AG04449 (cell line): ENCODE data around the gene SIX5.
"Not testable (repeated sequence)": the region's sequence is repeated elsewhere in the genome, so short reads cannot be mapped to it uniquely, and the experiment has no call there.

Experiments
- CTCF ChIA-PET: fragments of 350-600 bp; formaldehyde crosslinking; extraction: SDS; loops from one replicate; lab custom pipeline; 2021; ENCODE audit warnings: antibody characterized with exemption; lab: Yijun Ruan, JAX
- POLR2A ChIA-PET: fragments of 400-600, 350-600 bp; formaldehyde crosslinking; extraction: SDS; loops from one replicate; lab custom pipeline; 2020; ENCODE audit warnings: antibody characterized with exemption, inconsistent platforms; lab: Yijun Ruan, JAX
- DNase-seq: peaks from one replicate; pipeline ENCODE4 v3.0.0-alpha.2; 2010; ENCODE audit warnings: low read depth, low spot score
- H3K4me3 ChIP-seq: 2 replicates; pipeline ENCODE4 v1.5.1; 2011; ENCODE audit warnings: low read depth, mild to moderate bottlenecking, control low read depth, low read length
- CTCF ChIP-seq: IDR thresholded peaks from one replicate; pipeline ENCODE4 v1.5.1; 2011; ENCODE audit warnings: mild to moderate bottlenecking, moderate library complexity, low read length, control low read depth, inconsistent platforms; ENCODE audit not compliant: insufficient read depth; ENCODE audit errors: missing control alignments

SIX5 gene

GRCh38 chr19:45752639-45753038, 16.4 kb downstream of the SIX5 start:
- no peak for DNase-seq
- CTCF ChIA-PET = interaction anchor here (1.3 to 2.1 kb wide), 2 partner anchors 17 to 71 kb away, joined by 4 to 8 read pairs; partner anchors contain the start of gene SIX5
- POLR2A ChIA-PET = interaction anchor here (0.6 to 3.2 kb wide), 2 partner anchors 17 to 140 kb away, joined by 3 to 8 read pairs; partner anchors contain the start of gene SIX5
- no peak for TF ChIP-seq CTCF
- H3K4me3 ChIP-seq = no peak overlapping the region

DNA sequence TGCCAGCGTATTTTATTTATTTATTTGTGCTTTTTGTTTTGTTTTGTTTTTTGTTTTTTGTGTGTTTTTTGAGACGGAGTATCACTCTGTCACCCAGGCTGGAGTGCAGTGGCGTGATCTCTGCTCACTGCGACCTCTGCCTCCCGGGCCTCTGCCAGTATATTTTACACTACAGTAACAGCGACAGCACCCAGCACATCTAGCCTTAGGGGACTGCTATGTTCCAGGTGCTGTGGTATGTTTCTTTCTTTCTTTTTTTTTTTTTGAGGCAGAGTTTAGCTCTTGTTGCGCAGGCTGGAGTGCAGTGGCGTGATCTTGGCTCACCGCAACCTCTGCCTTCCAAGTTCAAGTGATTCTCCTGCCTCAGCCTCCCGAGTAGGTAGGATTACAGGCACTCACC, 17.6 kb downstream of the SIX5 start:
- H3K4me3 ChIP-seq, DNase-seq, POLR2A ChIA-PET: not testable (repeated sequence)
- CTCF ChIA-PET = interaction anchor here (1.7 kb wide), 1 partner anchor 10 kb away, joined by 4 read pairs; no protein-coding TSS in a partner anchor

DNA sequence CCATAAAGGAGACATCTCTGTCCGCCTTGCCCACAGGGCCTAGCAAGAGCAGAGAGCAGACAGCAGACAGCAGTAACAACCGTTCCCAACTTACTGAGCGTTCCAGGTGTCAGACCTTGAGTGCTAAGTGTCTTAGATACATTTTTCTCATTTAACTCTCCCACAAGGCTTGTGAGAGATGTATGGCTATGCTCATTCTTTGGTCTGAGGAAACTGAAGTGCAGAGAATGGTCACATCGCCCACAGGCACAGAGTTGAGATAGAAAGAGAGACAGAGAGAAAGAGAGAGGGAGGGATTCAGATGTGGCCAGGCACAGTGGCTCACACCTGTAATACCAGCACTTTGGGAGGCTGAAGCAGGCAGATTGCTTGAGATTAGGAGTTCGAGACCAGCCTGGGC, 21.5 kb downstream of the SIX5 start:
- DNase-seq = no peak
- no peak overlapping the region for H3K4me3 ChIP-seq
- TF ChIP-seq CTCF = no peak
- ChIA-PET CTCF (no interaction called here), POLR2A (no interaction called here)

- CTCF ChIA-PET = interaction anchor here (0.7 kb wide), 1 partner anchor 12 kb away, joined by 3 read pairs; no protein-coding TSS in a partner anchor
- no peak for TF ChIP-seq CTCF
- no peak overlapping the region for H3K4me3 ChIP-seq
- no peak for DNase-seq
- POLR2A ChIA-PET = no interaction called here
These were observed 22.2 kb downstream of the SIX5 start for GRCh38 chr19:45746866-45747265.

DNA sequence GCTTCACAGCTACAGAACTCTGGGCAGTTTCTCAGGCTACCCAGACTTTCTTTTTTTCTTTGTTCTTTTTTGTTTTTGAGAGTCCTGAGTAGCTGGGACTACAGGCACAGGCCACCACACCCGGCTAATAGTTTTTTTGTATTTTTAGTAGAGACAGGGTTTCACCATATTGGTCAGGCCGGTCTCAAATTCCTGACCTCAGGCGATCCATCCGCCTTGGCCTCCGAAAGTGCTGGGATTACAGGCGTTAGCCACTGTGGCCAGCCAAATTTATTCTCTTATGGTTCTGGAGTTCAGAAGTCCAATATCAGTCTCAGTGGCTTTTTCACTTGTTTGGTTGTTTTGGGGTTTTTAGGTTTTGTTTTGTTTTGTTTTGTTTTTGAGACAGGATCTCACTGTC, 23.4 kb downstream of the SIX5 start:
- ChIA-PET CTCF (interaction anchor here (1.4 kb wide), 1 partner anchor 24 kb away, joined by 4 read pairs; the partner anchor contains the start of gene SIX5), POLR2A (no interaction called here)
- DNase-seq = no peak
- H3K4me3 ChIP-seq = no peak overlapping the region
- TF ChIP-seq CTCF = no peak

- no peak for DNase-seq
- TF ChIP-seq CTCF = no peak
- no peak overlapping the region for H3K4me3 ChIP-seq
- POLR2A ChIA-PET = no interaction called here
- CTCF ChIA-PET = interaction anchor here (1.3 to 2.0 kb wide), 3 partner anchors 57 to 972 kb away, joined by 3 to 5 read pairs (median 3); no protein-coding TSS in a partner anchor
These were observed 26.1 kb downstream of the SIX5 start for GRCh38 chr19:45742969-45743368.
